Stimulated activated naive CD8-positive, alpha-beta T cell treated with anti-CD3 and anti-CD28 coated beads, Interleukin-15, Interleukin-2, amounts not matched to agents 100 U/mL and 50 U/mL, for 24 hours (primary cell): ENCODE measurements around the gene TGIF1.
A peak's percentile ranks its signal among the peaks of the same experiment; 100 is the strongest.

Experiments
- ATAC-seq: fragments of 150-1000 bp; cut with Tn5 transposase; one replicate; pipeline ENCODE4 v1.10.0; 2021
- DNase-seq: peaks from one replicate; pipeline ENCODE4 v3.0.0; 2021

Gene TGIF1

DNA sequence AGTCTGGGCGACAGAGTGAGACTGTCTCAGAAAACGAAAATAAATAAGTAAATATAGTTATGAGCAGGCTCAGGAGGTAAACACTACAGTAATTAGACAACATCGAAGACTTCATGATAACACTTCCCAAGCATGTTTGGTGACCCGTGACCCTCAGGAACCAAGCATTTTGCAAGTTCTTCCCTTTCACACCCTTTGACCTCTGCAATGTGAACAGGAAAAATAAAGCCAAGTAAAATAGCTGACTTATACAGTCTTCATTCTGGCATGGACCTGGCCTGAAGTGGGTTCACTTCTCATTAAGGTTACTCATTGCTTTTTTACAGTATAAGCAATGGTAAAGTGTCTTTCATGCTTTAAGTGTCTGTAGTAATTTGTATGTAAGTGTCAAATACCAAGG, 15.3 kb upstream of the TGIF1 start:
- ATAC-seq, result no peak
- DNase-seq, result no peak

DNA sequence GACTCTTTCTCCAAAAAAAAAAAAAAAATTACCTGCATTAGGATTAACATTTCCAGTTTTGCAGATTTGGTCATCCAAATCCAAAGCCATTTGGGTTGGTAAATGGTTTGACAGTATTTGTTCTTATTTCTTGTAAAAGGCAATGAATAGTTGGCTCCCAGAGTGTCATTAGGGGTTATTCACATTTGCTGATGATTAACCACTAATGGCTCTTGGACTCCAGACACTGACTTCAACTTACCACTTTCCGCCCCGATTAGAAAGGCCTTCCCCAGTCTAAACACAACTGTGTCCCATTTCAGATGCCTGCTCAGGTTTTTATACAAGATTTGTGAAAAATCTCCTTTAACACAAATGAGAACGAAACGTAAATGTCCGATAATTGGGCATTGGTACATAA, 9.6 kb upstream of the TGIF1 start:
- DNase-seq, result no peak
- ATAC-seq, result no peak

DNA sequence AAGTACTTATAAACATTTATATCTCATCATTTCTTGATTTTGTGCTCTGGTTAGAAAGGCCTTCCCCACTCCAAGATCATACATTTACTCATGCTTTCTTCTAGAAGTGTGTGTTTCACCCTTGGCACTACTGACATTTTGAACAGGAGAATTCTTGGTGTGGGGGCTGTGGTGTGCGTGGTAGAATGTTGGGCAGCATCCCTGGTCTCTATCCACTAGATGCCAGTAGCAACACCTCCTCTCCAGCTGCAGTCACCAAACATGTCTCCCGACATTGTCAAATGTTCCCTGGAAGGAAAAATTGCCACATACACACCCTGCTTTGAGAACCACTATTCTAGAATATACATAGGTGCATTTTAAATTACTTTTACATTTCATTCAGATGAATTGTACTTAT, 8.7 kb upstream of the TGIF1 start:
- peak; percentile 63 for ATAC-seq
- DNase-seq, result peak; percentile 17

DNA sequence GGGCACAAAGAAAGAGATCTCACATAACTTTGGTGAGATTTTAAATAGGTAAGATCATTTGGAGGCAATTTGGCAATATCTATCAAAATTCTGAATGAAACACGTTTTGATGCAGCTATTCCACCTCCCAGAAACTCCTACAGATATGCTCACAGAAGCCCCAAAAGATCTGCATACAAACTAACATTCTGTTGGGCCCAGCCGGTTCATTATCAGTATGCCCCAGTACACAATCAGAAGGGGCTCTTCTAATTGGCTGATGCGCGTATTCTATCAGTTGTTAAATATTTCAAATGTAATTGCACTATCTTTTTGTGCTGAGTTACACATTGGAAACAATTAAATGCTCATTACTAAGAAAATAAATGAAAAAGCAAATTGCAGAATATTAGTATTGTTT, 7.1 kb upstream of the TGIF1 start:
- ATAC-seq, result no peak
- DNase-seq, result no peak

DNA sequence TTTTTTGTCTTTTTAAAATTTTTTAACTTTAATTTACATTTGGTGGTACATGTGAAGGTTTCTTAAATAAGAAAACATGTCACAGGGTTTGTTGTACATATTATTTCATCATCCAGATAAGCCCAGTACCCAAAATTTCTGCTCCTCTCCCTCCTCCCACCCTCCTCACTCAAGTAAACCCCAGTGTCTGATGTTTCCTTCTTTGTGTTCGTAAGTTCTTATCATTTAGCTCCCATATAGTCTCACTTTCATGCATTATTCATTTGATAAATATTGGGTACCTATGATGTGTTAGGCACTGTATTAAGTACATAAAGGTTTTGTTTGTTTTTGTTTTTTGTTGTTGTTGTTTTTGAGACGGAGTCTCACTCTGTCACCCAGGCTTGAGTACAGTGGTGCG, 5.7 kb upstream of the TGIF1 start:
- no peak for DNase-seq
- no peak for ATAC-seq

DNA sequence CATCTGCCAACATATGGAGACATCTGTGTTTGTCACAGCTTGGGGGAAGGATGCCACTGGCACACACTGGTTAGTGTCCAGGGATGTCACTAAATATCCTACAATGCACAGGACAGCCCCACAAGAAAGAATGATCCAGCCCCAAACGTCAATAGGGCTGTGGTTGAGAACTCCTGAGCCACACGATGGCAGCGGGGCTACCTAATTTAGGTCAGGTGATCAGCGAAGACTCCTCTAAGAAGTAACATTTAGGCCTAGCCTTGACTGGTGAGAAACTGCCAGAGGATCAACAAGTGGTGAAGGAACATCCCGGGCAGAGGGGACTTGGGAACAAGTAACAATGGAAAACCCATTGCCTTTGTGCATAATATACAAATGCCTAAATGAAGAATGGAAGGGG, 5.0 kb upstream of the TGIF1 start:
- DNase-seq (no peak), ATAC-seq (no peak)

DNA sequence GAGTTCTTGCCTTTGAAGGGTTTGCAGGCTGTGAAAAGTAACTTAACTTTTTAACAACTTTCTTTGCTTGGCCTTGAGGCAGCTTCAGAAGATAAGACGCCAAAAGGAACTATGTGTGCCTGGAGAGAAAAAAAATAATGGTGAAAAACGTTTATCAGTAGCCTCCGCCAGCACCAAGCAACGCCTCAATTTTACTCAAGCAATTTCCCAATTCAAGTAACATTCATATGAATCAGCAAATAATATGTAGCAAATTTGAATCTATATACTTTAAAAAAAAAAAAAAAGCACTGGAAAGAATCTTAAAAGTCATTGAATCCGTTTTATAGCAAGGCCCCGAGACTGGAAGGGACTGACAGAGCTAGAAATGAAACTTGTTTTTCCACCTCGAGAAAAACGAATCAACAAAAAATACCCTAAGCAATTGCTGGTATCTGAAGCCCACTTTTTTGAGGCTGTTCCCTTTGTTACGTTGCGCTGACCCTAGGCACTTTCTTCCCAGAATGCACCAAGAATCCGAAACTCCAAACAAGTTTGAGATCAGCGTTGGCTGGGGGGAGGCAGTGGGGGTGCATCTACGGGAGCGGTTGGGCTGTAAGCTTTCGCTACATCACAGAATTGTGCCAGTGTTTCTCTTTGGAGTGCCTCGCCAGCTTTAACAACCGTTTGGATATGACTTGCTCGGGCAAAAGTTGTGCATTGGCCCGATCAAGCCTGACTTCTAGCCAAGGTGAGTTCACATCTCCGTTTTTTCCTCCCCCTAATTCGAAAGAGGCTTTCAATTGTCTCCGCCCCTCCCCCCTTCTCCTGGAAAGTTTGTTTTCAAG, 2.7 kb upstream of the TGIF1 start:
- no peak for DNase-seq
- ATAC-seq, result no peak

DNA sequence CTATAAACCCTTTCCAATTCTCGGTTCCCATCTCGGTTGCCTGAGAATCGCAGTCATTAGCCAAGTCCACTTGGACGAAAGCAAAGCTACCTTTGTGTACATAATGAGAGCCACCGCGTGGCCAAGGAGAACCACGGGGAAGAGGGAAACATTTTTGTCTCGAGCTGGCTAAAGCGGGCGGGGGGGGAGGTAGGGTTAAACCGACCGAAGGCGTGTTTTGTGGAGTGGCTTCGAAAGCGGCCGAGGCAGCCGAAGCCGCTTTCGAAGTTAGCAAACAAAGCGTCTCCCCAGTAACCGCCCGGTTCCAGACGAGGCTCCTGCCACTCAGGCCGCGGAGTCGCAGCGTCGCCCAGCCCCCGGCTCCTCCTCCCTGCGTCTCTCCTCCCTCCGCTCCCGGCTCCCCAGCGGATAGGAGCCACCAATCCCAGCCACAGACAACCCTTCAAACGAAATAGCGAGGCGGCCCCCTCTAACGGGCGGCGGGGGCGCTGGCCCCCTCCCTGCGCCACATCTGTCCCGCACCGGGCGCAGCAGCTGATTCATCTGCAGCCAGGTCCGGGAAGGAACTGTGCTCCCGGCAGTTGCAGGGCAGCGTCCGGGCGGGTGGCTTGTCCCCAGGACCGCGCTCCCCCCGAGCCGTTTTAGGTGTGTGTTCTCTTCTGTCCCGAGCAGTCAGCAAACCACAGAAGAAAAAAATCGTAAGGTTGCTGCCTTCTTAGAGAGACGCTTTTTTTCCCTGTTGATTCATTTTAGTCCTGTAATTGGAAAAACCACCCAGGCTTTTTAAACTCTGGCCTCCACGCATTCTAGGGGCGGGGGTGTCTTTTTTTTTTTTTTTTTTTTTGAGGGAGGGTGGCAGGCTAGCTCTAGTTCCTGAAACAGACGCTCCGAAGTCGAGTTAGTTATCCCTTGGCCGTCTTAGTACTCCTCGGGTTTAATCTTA, 1.8 kb upstream of the TGIF1 start:
- ATAC-seq (peak; percentile 76), DNase-seq (peak; percentile 88)

DNA sequence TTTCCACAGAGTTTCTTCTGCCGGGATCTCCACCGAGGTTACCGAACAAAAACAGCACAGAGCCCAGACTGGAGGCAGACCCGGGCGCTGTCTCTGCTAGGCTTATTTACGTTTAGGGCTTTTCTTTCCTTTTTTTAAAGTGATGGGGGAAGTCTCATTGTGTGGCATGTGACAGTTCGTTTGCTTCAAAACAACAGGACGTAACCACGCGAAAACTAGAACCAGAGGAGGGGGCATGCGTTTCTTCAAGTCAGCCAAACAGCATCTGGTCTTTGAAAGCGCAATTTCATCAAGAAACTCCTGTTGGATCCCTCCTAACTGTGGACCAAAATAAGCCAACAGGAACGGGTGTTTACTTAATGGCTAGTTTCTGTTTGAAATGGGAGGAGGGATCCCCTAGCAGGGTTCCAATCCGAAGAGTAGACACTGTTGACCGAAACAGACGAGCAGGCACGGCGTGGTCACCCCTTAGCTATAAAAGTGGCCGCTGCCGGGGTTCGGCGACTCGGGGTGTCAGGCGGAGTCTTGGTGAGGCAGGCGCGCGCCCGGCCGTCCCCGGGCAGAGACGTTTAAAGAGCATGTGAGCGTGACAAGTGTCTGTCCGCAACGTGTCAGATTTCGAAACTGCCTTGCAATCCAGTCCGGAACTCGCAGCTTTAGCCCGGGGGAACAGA, 997 bp upstream of the TGIF1 start:
- peak; percentile 29 for ATAC-seq
- DNase-seq, result peak; percentile 43

DNA sequence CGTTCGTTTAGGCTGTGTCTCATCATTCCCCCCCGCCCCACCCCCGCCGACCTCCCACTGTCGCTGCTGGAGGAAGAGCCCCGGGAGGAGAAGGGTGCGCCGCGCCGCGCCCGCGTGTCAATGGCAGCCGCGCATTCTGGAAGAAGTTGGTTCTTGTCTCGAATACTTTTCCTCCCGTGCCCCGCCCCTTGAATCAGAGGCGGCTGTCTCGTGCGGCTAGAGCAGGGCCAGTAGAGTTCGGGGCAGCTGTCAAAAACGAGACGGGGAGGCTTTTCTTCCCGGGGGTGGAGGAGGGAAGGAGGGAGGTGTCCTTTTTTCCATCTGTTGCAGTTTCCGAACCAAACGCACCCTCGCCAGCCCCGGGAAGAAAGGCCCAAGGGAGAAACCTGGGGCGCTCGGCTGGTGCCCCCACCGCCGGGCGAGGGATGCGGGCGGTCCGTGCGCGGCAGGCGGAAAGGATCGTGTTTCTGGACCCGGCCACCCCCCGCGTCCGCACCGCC, 410 bp upstream of the TGIF1 start:
- no peak for ATAC-seq
- DNase-seq, result peak; percentile 82

DNA sequence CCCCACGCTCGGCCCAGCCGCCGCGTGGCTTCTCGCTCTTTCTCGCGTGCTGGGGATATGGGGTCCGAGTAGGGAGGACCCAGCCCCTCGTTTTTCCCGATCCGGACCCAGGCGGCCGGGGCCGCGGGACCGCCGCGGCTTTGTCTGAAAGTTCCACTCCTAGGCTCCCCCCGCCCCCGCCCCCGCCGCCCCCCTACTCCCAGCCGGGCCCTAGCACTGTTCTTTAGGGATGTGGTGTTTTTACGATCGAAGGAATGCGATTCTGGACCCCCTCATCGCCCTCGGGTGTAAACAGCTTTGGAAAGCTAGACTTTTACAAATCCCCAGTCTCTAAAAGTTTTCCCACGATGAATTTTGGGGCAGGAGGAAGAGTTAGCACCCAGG, 819 bp downstream of the TGIF1 start:
- ATAC-seq, result no peak
- no peak for DNase-seq

DNA sequence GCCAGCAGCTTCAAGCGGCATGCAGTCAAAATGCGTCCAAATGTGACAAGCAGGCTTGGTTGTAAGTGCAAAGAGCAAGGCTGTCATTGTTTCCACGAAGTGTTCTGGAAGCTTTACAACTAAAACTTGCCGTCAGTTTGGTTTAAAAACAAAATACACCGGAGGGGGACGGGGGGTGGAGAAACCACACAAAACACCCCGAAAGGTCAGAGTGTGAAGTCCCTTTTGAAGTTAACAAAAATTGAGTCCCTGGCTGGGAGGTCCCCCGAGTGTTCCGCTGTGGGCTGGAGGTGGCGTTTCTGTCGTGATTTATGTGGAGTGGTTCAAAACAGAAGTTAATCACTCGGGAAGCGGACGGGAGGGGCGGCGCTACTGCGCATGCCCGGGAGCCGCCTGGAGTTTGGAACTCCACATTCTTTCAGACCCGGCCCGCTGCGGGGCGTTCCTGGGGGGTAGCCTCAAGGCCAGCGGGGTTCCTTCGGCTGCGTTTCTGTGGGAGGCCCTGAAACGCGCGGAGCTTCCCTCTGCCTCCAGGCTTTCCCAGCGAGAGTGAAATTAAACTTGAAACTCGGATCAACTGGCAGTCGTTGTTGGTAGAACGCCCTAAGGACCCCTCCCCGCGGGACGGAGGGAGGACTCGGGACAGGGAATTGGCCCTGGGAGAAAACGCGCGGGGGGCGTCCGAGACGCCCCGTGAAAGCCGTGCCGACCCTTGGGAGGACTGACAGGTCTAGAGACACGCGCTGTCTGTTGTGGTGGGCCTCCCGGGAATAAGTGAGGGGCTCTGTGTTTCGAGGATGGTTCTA, 1.4 kb downstream of the TGIF1 start:
- peak; percentile 48 for ATAC-seq
- DNase-seq, result peak; percentile 93

DNA sequence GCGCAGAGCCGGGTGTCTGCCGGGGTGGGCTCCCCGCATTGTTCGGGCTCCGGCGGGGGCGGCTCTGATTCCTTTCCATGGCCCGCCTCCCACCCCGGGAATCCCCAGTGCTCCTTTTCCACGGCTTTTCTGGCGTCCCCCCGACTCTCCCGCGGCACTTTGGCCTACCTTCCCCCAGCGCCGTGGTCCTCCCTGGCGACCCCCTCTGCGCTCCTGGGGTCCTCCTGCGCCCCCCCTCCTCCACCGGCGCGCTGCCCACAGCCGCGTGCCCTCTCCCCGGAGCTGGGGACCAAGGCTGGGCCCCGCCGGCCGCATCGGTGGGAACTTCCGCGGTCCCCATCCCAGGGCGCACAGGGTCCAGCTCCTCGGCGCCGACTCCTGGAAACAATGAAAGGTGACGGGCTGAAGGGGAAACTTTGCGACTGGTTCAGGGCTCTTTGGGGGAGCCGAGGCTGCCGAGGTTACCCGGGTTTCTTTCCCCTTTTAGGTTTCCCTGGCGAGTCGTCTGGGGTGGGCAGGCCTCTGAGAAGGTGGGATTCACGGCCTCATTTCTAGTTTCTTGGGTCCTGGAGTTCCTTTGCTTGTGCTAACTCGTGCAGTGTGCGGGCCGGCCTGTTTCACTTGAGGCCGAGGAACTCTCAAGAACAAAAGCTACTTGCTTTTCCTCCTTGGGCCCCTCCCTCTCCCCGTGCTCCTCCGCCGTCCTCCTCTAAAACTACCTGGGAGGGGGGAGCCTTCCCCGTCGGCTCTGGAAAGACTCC, 2.2 kb downstream of the TGIF1 start:
- no peak for ATAC-seq
- peak; percentile 56 for DNase-seq

DNA sequence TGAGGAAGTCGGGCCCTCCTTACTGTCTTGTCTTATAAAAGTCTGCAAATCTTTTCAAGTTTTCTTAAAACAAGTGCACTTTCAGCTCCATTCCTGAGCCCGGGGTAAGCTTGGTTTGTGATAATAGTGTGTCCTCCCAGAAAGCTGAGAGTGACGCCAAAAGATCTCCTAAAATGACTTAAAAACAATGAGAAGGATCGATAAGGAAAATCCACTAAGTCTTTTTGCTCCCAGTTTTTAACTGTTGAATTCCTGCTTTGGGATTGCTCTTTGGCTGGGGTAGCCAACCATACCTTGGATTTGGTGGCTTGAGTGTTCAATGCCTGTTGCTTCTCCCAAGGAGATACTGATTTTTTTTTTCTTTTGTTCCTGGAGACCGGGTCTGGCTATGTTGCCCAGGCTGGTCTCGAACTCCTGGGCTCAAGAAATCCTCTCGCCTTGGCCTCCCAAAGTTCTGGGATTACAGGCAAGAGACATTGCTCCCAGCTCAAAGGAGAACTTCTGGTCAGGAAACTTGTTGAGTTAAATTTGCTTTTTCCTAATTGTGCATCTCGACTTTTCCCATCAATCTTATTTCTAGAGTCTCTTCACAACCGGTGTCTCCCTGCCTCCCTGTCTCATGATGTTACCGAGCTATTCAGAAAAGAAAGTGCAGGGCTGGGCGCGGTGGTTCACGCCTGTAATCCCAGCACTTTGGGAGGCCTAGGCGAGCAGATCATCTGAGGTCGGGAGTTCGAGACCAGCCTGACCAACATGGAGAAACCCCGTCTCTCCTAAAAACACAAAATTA, 3.0 kb downstream of the TGIF1 start:
- peak; percentile 30 for DNase-seq
- no peak for ATAC-seq

DNA sequence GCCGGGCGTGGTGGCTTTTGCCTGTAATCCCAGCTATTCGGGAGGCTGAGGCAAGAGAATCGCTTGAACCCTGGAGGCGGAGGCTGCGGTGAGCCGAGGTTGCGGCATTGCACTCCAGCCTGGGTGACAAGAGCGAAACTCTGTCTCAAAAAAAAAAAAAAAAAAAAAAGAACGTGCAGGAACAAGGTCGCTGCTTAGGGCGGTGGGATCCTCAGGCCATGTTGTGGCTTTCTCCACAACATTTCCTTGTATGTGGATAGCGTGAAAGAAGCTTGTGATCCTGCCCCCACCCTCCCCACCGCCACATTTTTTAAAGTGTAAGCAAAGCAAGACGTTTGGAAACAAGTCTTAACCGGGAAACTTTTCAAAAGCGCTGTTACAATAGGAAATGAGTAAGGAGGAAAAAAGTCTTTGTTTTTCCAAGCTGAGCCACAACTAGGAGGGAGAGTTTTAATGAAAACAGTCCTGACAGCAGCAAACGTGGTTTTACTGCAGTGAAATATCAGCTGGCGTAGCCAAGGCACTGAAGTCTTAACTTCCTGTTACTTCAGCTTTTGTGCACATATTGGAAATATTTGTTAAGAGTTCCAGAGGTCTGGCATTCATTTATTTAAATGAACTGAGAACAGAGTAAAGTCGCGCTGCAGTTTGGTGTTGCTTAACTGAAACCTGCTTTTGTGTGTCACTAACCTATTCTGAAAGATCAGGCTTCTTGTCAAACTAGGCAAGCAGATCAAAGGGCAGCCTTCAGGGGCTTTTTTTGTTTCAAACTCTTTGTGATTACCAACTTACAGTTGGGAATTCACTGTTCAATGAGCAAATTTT, 3.8 kb downstream of the TGIF1 start:
- DNase-seq, result peak; percentile 45
- ATAC-seq, result peak; percentile 44

DNA sequence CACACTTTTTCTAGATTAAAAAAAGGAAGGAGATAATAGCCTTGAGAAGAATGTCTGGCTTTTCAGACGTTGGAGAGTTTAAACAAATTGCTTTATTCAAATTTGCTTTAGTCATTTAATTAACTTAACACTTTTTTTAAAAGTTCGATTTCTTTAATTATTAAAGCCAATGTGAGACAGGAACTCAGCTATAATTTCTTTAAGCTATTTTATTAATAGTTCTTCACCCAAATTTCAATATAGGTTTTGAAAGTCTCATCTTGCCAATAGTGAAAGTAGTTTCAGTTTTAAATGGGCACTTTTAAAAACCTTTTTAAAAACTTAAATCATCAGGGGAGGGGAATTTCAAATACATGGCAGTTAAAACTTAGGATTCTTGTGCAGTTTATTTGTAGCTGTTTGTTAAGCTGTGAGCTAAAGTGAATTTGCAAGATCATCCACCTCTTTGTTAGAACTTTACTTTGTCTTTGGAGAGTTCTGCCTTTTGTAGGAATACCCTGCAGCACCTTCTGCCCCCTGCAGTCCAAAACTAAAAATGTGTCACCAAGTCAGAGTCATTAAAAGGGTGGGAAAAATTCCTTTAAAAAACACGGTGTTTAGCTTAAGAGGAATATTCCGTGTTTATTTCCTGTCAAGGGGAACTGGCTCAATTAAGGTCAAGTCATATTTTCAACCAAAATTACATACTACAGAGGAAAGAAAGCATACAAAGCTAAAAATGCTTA, 4.6 kb downstream of the TGIF1 start:
- DNase-seq (no peak), ATAC-seq (no peak)

DNA sequence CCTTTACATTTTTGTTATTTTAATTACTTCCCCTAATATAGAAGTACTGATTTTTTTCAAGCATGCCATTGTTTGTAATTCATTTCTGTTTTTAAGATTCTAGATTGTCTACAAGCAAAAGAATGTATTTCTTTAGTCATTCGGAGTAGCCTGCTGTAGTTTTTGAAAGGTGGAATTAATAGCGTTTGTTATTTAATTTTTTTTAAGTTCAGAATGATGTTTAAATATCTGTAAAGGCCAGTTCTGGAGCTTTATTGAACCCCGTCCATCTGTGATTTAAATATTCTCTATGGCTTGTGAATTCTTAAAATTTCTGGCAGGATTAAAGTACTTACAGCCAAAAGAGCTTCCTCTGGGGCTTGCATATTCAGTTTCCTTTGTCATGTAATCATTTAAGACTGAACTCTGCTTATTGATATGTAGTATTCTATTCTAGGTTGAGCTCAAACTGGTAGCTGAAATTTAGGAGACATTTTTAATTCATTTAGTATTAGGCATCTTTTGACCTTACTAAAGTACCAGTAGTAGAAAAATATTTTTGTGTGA, 5.2 kb downstream of the TGIF1 start:
- DNase-seq (no peak), ATAC-seq (no peak)
